HepG2 (cell line): ENCODE results near the gene ENG. TPM values are rescaled to one million over a fixed set of nuclear protein-coding genes. Genes with fewer than 3 reads are reported as not detected.

Source experiments
- CHD2 ChIP-seq: IDR thresholded peaks from 2 replicates; pipeline ENCODE4 v1.6.1; 2011; ENCODE audit warnings: low read depth, low read length, improper control_type of control experiment
- FOXA1 ChIP-seq, 2 experiments: fragments of 450-650 bp in 1 of 2; sonication (generic) in 1 of 2; formaldehyde crosslinking in 1 of 2; IDR thresholded peaks; 2 replicates each; pipeline versions ENCODE4 v1.4.0 to v1.6.1; 2016 to 2020; ENCODE audit warnings: missing genetic modification reagents in 1 of 2
- KMT2B ChIP-seq: IDR thresholded peaks from 2 replicates; pipeline ENCODE4 v1.6.1; 2016; ENCODE audit warnings: missing genetic modification reagents, missing compliant biosample characterization
- MIXL1 ChIP-seq: IDR thresholded peaks from 2 replicates; pipeline ENCODE4 v1.6.1; 2016
- MTA1 ChIP-seq: sonication (generic); formaldehyde crosslinking; IDR thresholded peaks from 2 replicates; pipeline ENCODE4 v1.4.0; 2020; ENCODE audit warnings: missing genetic modification reagents, mild to moderate bottlenecking, borderline replicate concordance
- NR3C1 ChIP-seq: sonication (generic); formaldehyde crosslinking; IDR thresholded peaks from 2 replicates; pipeline ENCODE4 v1.4.0; 2020; ENCODE audit warnings: missing genetic modification reagents
- PITX1 ChIP-seq: sonication (generic); formaldehyde crosslinking; IDR thresholded peaks from 2 replicates; pipeline ENCODE4 v1.5.1; 2020; ENCODE audit warnings: mild to moderate bottlenecking, missing genetic modification reagents
- POLR2AphosphoS5 ChIP-seq: IDR thresholded peaks from 2 replicates; pipeline ENCODE4 v1.6.1; 2012; ENCODE audit warnings: low read depth, low read length
- RXRB ChIP-seq: IDR thresholded peaks from 2 replicates; pipeline ENCODE4 v1.6.1; 2016; ENCODE audit warnings: borderline replicate concordance, missing genetic modification reagents, missing compliant biosample characterization
- SKI ChIP-seq: fragments of 450-650 bp; IDR thresholded peaks from one replicate; pipeline ENCODE4 v1.6.1; 2018; ENCODE audit warnings: mild to moderate bottlenecking; ENCODE audit not compliant: partially characterized antibody
- SOX6 ChIP-seq, 2 experiments: fragments of 450-650 bp in 1 of 2; sonication (generic) in 1 of 2; formaldehyde crosslinking in 1 of 2; IDR thresholded peaks; 2 replicates each; pipeline versions ENCODE4 v1.4.0 to v1.6.1; 2017 to 2020; ENCODE audit warnings: antibody characterized with exemption in 1 of 2, mild to moderate bottlenecking in 1 of 2, missing genetic modification reagents in 1 of 2
- THYN1 ChIP-seq: sonication (generic); formaldehyde crosslinking; IDR thresholded peaks from 2 replicates; pipeline ENCODE4 v1.8.1; 2023; ENCODE audit warnings: low read depth, mild to moderate bottlenecking, moderate library complexity, missing genetic modification reagents, borderline replicate concordance
- ZFP36 ChIP-seq: fragments of 150-350 bp; IDR thresholded peaks from 2 replicates; pipeline ENCODE4 v1.6.1; 2018; ENCODE audit warnings: borderline replicate concordance, low read length, low read depth; ENCODE audit not compliant: partially characterized antibody
- ZKSCAN5 ChIP-seq: sonication (generic); formaldehyde crosslinking; IDR thresholded peaks from 2 replicates; pipeline ENCODE4 v1.5.1; 2020; ENCODE audit warnings: mild to moderate bottlenecking, missing genetic modification reagents
- ZNF121 ChIP-seq: sonication (generic); formaldehyde crosslinking; IDR thresholded peaks from 2 replicates; pipeline ENCODE4 v1.5.0; 2020; ENCODE audit warnings: mild to moderate bottlenecking, missing genetic modification reagents
- ZNF256 ChIP-seq: sonication (generic); formaldehyde crosslinking; conservative IDR thresholded peaks from 2 replicates; pipeline ENCODE4 v1.4.0; 2020; ENCODE audit warnings: missing genetic modification reagents
- ZNF326 ChIP-seq: sonication (generic); formaldehyde crosslinking; IDR thresholded peaks from 2 replicates; pipeline ENCODE4 v1.4.0; 2020; ENCODE audit warnings: missing genetic modification reagents, borderline replicate concordance
- ZNF382 ChIP-seq: sonication (generic); formaldehyde crosslinking; IDR thresholded peaks from 2 replicates; pipeline ENCODE4 v1.5.0; 2020; ENCODE audit warnings: missing genetic modification reagents, mild to moderate bottlenecking, borderline replicate concordance
- ZNF691 ChIP-seq: sonication (generic); formaldehyde crosslinking; IDR thresholded peaks from 2 replicates; pipeline ENCODE4 v1.4.0; 2020; ENCODE audit warnings: missing genetic modification reagents, low read depth, mild to moderate bottlenecking, borderline replicate concordance
- ZNF740 ChIP-seq: sonication (generic); formaldehyde crosslinking; IDR thresholded peaks from 2 replicates; pipeline ENCODE4 v1.4.0; 2020; ENCODE audit warnings: missing genetic modification reagents
- ZNF772 ChIP-seq: sonication (generic); formaldehyde crosslinking; IDR thresholded peaks from 2 replicates; pipeline ENCODE4 v1.5.0; 2020; ENCODE audit warnings: mild to moderate bottlenecking, missing genetic modification reagents
- ZNF850 ChIP-seq: sonication (generic); formaldehyde crosslinking; conservative IDR thresholded peaks from 2 replicates; pipeline ENCODE4 v1.9.0; 2021; ENCODE audit warnings: mild to moderate bottlenecking, missing genetic modification reagents
- ZSCAN12 ChIP-seq: sonication (generic); formaldehyde crosslinking; IDR thresholded peaks from 2 replicates; pipeline ENCODE4 v1.9.0; 2021; ENCODE audit warnings: mild to moderate bottlenecking, missing genetic modification reagents
- polyA plus RNA-seq, 8 experiments: library from polyadenylated mRNA; depleted of rRNA in 3 of 8; stranded (reverse) in 7 of 8; unstranded in 1 of 8; fragments of >200 nt; fragmentation: Illumina TruSeq in 4 of 8; extraction: Trizol in 4 of 8; gene quantifications; 2 replicates each; pipeline versions ENCODE4 v1.2.1 to v1.2.3, GENCODE V29; 2011 to 2016; ENCODE audit warnings: low read depth in 4 of 8, missing spikeins in 1 of 8, mixed read lengths in 1 of 8; ENCODE audit not compliant: insufficient read depth in 1 of 8
- total RNA-seq, 5 experiments: library from RNA; depleted of rRNA; stranded (reverse); fragments of >200 nt; fragmentation: Illumina TruSeq; extraction: Trizol; gene quantifications; 2 replicates each; pipeline ENCODE4 v1.2.3, GENCODE V29; 2016; ENCODE audit warnings: low read depth in 1 of 5
- TF ChIP-seq, protein P1 (sequence below): sonication (generic); formaldehyde crosslinking; IDR thresholded peaks from 2 replicates; pipeline ENCODE4 v1.5.0; 2020; ENCODE audit warnings: mild to moderate bottlenecking, missing genetic modification reagents, borderline replicate concordance
- TF ChIP-seq, protein P2 (sequence below): sonication (generic); formaldehyde crosslinking; IDR thresholded peaks from 2 replicates; pipeline ENCODE4 v1.4.0; 2020; ENCODE audit warnings: missing genetic modification reagents; ENCODE audit errors: not compliant biosample characterization
- TF ChIP-seq, protein P3 (sequence below): sonication (generic); formaldehyde crosslinking; IDR thresholded peaks from 2 replicates; pipeline ENCODE4 v1.8.0; 2023; ENCODE audit warnings: mild to moderate bottlenecking, missing genetic modification reagents

Gene ENG
- total and polyA plus RNA-seq, 2 of the 13 experiments (the other 11 are each of a cell fraction or from before 2014, with no cell fraction given): 0.02 to 1.1 TPM

DNA sequence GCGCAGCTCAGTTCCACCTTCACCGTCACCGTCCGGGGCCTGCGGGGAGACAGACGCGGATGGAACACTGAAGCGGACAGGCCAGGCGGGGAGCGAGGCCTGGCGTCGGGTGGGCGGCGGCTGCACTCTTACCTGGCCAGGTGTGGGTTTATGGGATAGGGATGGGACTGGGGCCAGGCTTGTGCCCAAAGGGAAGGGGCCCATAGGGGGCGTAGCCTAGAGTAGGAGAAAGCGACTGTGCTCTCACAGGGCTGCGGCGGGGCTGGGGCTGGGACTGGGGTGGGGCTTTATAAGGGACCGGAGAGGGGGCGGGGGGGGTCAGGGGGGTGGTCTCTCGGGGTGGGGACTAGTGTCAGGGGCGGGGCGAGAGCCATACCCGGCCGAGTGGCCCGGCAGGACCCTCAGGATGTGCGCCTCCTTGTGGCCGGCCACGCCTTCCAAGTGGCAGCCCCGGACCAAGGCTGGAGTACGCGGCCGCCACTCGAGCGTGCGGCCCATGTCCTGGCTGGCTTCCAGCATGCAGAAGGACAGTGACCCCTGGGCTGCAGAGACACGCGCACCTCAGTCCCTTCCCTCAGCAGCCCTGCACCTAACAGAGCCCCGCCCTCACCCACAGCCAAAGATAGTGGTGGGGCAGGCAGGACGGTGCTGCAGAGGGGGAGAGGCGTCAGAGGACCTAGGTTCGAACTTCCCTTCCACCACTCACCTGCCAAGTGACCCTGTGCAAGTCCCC is 29.0 kb downstream of the ENG start (continued):
- TF ChIP-seq ZSCAN12 (no peak), MIXL1 (CRISPR knock-in tag) (no peak), KMT2B (CRISPR knock-in tag) (no peak), ZNF121 (no peak), SOX6 (IDR thresholded peaks at IDR 0.05) (no peak), SOX6 (CRISPR knock-in tag; IDR thresholded peaks at IDR 0.05) (no peak; the same call in 1 of the 2 replicates), NR3C1 (no peak), ZNF691 (peak; percentile 35; the same call in 1 of the 2 replicates), ZNF740 (CRISPR knock-in tag) (no peak), POLR2AphosphoS5 (no peak), ZKSCAN5 (CRISPR knock-in tag) (no peak), MTA1 (CRISPR knock-in tag) (peak; percentile 64; the same call in 1 of the 2 replicates), PITX1 (peak; percentile 31; the same call in 1 of the 2 replicates), ZNF772 (CRISPR knock-in tag) (peak; percentile 57; the same call in 1 of the 2 replicates), ZNF382 (CRISPR knock-in tag) (no peak), ZNF326 (CRISPR knock-in tag) (no peak), ZNF850 (no peak), RXRB (CRISPR knock-in tag) (peak; percentile 82), ZFP36 (no peak), SKI (no peak), CHD2 (no peak), FOXA1 (IDR thresholded peaks at IDR 0.05) (no peak), FOXA1 (CRISPR knock-in tag; IDR thresholded peaks at IDR 0.05) (no peak), ZNF256 (CRISPR knock-in tag) (no peak), THYN1 (CRISPR knock-in tag) (no peak)
- TF ChIP-seq, protein P1, sequence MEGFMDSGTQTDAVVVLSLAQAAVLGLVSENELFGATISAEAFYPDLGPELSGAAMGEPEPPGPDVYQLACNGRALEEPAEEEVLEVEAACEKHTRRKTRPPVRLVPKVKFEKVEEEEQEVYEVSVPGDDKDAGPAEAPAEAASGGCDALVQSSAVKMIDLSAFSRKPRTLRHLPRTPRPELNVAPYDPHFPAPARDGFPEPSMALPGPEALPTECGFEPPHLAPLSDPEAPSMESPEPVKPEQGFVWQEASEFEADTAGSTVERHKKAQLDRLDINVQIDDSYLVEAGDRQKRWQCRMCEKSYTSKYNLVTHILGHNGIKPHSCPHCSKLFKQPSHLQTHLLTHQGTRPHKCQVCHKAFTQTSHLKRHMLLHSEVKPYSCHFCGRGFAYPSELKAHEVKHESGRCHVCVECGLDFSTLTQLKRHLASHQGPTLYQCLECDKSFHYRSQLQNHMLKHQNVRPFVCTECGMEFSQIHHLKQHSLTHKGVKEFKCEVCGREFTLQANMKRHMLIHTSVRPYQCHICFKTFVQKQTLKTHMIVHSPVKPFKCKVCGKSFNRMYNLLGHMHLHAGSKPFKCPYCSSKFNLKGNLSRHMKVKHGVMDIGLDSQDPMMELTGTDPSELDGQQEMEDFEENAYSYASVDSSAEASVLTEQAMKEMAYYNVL (CRISPR knock-in tag): 0 out of 2 replicates have a peak, but pooled peaks have one; percentile 38
- TF ChIP-seq, protein P2, sequence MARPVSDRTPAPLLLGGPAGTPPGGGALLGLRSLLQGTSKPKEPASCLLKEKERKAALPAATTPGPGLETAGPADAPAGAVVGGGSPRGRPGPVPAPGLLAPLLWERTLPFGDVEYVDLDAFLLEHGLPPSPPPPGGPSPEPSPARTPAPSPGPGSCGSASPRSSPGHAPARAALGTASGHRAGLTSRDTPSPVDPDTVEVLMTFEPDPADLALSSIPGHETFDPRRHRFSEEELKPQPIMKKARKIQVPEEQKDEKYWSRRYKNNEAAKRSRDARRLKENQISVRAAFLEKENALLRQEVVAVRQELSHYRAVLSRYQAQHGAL (CRISPR knock-in tag): no peak
- TF ChIP-seq, protein P3, sequence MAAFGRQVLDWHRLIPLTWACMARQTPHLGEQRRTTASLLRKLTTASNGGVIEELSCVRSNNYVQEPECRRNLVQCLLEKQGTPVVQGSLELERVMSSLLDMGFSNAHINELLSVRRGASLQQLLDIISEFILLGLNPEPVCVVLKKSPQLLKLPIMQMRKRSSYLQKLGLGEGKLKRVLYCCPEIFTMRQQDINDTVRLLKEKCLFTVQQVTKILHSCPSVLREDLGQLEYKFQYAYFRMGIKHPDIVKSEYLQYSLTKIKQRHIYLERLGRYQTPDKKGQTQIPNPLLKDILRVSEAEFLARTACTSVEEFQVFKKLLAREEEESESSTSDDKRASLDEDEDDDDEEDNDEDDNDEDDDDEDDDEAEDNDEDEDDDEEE (CRISPR knock-in tag): no peak
